Pulmonary artery endothelial cell (primary cell): ENCODE measurements around the gene PTPRU. TPM values are rescaled to one million over a fixed set of nuclear protein-coding genes. Genes with fewer than 3 reads are reported as not detected.

Source experiments
- DNase-seq: peaks from one replicate; pipeline ENCODE4 v3.0.0-alpha.2; 2011; ENCODE audit warnings: low read depth, low spot score
- total RNA-seq: library from RNA; depleted of rRNA; stranded (reverse); fragments of >200 nt; gene quantifications from 2 replicates; pipeline ENCODE4 v1.2.3, GENCODE V29; 2014

PTPRU gene
- total RNA-seq, 1 donor from 2014 or later, result 2.8 TPM

DNA sequence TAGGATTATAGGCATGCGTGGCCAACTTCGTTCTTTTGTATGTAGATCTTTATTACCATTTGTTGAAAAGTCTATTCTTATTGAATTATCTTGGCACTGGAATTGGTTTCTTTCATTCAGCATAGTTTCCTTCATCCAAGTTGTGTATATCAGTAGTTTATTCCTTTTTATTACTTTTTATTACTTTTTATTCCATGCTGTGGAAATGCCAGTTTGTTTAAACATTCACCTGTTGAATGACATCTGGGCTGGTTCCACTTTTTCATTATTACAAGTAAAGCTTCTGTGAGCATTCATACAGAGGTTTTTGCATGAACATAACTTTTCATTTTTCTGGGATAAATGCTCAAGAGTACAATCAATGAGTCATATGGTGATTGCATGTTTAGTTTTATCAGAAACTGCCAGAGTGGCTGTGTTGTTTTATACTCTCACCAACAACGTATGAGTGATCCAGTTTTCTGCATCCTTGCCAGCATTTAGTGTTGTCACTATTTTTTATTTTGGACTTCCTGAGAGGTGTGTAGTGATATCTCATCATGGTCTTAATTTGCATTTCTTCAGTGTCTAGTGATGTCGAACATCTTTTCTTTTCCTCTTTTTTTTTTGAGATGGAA lies 28.6 kb downstream of the PTPRU start:
- DNase-seq, result no peak

GRCh38 chr1:29266912-29267311 lies 30.6 kb downstream of the PTPRU start:
- no peak for DNase-seq

- no peak for DNase-seq
These were observed 31.2 kb downstream of the PTPRU start for GRCh38 chr1:29267321-29268070.

- no peak for DNase-seq
These were observed 33.1 kb downstream of the PTPRU start for GRCh38 chr1:29269382-29269781.

DNA sequence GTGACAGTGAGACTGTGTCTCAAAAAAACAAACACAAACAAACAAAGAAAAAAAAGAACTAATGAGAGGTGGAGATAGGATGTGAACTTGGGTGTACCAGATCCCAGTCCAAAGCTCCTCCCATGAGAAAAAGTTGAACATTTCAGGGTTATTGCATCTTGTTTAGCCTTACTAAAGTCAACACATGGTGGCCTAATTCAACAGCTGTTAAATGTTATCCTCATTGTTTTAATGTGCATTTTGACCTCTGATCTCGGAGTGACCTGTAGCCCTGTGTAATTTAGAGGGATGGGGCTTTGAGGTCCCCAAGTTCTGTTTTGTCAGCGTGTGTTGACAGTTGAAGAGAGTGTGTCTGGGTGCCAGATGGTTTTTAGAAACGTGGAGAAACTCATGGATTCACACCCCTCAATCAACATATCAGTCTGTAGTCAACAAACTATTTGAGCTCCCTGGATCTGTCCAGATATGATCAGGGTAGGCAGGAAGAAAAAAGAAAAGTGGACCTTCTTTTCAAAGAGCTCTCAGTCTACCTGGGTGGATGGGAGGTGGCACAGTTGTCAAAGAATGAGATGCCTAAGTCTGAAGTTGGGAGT lies 34.7 kb downstream of the PTPRU start:
- DNase-seq, result no peak

- DNase-seq, result no peak
These were observed 35.4 kb downstream of the PTPRU start for GRCh38 chr1:29271724-29272123.

- no peak for DNase-seq
These were observed 36.0 kb downstream of the PTPRU start for GRCh38 chr1:29272147-29272907.

DNA sequence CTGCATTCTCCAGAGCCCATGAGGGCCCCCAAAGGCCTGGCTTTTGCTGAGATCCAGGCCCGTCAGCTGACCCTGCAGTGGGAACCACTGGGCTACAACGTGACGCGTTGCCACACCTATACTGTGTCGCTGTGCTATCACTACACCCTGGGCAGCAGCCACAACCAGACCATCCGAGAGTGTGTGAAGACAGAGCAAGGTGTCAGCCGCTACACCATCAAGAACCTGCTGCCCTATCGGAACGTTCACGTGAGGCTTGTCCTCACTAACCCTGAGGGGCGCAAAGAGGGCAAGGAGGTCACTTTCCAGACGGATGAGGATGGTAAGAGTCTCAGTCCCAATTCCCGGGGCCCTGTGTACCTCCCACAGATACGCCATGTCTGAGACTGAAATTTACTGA lies 39.1 kb downstream of the PTPRU start:
- no peak for DNase-seq

DNA sequence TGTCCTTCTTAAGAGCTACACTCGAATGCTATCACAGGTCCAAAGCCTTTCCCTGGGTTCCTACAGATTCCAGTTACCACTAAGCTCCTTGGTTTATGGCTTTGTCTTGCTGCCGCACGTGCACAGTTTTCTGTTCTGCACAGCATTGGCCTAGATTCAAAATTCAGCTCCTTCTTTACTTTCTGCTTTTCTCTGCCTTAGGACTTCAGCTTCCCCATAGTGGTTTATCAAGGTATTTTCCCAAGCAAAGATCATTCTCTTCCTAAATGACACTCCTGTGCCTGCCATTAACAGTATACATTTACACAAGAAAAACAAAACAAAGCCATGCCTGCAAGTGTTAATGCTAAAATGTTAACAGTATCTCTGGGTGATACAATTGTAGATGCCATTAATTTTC lies 41.8 kb downstream of the PTPRU start:
- DNase-seq, result no peak

DNA sequence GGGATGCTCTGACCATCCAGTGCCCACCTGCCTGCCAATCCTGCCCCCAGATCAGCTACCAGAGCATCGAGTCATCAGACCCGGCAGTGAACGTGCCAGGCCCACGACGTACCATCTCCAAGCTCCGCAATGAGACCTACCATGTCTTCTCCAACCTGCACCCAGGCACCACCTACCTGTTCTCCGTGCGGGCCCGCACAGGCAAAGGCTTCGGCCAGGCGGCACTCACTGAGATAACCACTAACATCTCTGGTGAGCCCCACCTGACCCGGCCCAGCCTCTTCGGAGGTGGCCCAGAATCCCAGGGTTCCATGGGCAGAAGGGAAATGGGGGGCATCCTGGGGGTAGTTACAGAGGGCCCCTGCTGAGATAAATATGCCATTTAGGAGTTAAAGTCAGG lies 43.1 kb downstream of the PTPRU start:
- DNase-seq, result no peak

GRCh38 chr1:29279951-29280391 lies 43.6 kb downstream of the PTPRU start:
- DNase-seq, result no peak

DNA sequence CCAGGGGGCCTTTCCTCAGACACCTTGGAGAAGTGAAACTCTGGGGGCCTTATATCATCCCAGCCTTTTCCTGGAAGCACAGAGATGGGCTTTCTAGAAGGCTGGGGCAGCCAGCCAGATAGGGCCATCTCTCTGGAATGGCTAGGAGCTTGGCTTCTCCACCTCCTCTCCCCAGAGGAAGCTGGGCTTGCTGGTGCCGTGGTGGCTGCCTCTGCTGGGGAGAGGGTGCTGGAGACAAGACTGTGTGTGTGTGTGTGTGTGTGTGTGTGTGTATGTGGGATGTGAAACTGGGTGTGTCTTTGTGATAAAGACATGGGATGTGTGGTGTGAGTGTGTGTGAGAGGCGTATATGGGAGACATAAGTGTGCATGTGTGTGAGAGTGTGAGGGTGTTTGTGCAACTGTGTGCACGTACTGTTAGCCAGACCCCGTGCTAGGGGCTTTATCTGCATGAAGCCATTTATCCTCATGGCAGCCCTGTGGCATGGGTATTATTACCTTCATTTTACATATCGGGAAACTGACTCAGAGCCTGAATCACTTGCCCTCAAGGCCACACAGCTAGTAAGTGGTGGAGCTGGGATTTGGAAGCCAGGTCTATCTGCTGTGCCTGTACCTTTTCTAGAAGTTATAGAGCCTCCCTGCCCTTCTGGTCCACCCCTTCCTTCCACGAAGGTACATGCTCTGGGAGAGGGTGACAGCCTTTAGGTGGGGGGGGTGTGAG lies 44.2 kb downstream of the PTPRU start:
- no peak for DNase-seq

DNA sequence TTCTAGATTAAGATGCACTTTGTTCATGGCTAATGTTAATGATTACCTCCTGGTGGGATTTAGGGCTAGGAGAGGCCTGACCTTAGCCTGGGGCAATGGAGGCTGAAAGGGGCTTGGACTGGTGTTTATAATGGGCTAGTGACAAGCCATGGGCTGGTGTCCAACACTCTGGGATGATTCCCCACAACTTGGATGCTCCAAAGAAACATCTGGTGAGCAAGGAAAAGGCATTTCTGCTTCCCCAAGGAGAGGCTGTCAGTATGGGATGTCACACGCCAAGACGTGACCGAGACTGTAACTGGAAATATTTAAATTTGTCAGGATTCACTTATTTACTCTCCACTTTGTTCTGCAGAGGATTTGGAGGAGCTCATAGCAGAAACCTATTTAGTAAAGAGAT lies 45.2 kb downstream of the PTPRU start:
- DNase-seq, result no peak

DNA sequence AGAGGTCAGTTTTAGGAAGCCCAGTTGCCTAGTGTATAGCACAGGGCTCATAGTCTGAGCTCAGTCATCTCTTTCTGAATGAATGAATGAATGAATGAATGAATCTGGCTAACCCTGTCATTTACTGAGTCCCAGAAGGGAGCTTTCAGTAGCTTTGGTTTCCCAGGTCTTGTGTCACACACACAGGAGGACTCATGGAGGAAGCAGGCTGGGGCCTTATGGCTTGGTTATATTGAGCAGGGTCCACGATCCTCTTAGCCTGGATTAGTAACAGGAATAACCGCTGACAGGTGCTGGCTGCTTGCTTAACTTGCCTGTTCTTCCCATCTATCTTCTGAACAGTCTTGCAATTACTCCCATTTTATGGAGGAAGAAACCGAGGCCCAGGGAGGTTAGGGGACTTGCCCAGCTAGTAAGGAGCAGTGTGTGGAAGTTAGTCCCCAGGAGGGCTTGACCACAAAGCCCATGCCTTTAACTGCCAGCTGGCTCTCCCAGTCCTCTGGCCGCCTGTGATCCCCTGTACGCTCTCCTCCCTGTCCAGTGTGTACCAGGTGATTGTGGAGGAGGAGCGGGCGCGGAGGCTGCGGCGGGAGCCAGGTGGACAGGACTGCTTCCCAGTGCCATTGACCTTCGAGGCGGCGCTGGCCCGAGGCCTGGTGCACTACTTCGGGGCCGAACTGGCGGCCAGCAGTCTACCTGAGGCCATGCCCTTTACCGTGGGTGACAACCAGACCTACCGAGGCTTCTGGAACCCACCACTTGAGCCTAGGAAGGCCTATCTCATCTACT lies 46.0 kb downstream of the PTPRU start:
- no peak for DNase-seq

GRCh38 chr1:29282924-29283803 lies 46.8 kb downstream of the PTPRU start:
- DNase-seq, result no peak

GRCh38 chr1:29283804-29284195 lies 47.5 kb downstream of the PTPRU start:
- DNase-seq, result no peak

GRCh38 chr1:29284286-29284960 lies 48.1 kb downstream of the PTPRU start:
- DNase-seq, result no peak

GRCh38 chr1:29284961-29285560 lies 48.7 kb downstream of the PTPRU start:
- DNase-seq, result no peak

DNA sequence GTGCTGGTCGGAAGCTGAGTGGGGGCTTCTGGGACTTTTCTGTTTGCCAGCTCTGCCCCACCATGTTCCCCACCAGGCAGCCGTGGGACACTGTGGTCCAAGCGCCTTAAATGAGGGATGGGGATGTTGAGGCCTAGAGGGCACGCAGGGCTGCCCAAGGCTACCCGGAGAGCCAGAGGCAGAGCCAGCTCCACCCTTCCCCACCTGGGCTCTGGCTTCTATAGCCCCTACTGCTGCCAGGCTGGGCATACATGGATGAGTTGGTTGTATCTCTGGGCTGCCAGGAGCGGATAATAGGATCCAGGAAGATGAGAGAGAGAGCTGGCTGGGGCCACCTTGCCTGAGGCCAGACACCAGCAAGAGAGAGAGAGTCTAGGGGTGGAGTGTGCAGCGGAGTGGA lies 49.4 kb downstream of the PTPRU start:
- DNase-seq, result no peak
